HG03280 (cell line): ENCODE results near the gene GRHL3.

ENCODE experiments used
- ATAC-seq: cut with Tn5 transposase; IDR thresholded peaks from one replicate; pipeline ENCODE4 v1.9.1; 2021; ENCODE audit warnings: mild to moderate bottlenecking, moderate library complexity; ENCODE audit not compliant: unreplicated experiment

The GRHL3 gene

GRCh38 chr1:24292887-24293286, 26.3 kb upstream of the GRHL3 start:
- no peak for ATAC-seq

DNA sequence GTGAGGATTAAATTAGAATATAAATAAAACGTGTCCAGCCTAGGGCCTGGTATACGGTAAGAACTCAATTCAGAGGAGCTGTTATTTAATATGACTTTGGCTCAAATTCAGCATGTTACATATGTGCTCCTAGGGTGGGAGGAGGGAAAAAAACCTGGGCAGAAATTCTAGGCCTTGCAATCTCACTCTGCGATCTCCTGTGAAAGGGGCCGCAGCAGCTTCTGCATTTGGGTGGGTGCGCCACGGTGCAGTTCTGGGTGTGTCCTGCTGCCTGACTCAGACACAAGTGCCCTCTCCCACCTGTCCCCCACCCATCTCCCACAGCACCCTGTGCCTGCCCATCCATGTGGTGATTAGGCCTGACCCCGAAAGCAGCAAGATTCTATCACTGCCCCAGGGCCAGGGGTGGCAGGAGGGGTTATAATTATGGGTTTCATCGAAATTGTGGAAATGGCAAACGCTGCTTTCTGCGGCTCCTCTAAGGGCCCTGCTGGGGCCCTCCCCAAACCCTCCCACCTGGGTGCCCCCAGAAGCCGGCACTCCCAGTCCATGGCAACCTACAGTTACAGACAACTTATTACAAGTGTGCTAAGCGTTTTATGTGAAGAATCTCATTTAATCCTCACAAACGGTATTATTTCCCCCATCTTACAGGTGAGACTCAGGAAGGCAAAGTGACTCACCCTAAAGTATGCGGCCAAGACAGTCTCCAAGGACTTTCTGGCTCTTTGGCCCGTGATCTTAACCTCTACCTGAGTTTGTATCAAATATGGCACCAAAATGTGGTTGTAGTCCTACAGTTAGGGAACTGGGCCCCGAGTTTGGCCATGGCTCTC, 25.5 kb upstream of the GRHL3 start:
- ATAC-seq, result no peak

DNA sequence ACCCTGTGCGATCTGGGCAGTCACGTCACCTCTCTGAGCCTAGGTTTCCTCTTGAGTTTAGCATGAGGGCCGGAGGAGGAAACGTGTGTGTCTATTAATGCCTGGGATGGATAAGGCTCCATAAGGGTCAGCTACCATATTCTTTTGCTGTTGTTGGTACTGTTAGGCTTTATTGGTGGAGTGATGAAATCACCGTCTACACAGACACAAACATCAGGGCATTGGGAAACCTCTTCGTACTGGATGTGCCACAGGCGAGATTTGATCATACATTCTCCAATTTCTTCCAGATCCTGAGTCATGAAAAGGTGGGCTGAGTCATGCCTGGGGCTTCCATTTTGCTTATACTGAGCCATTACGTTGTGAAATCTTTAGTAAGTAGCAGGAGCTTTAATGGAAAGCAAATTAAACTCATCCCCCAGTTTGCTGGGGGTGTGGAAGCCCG, 24.9 kb upstream of the GRHL3 start:
- no peak for ATAC-seq

DNA sequence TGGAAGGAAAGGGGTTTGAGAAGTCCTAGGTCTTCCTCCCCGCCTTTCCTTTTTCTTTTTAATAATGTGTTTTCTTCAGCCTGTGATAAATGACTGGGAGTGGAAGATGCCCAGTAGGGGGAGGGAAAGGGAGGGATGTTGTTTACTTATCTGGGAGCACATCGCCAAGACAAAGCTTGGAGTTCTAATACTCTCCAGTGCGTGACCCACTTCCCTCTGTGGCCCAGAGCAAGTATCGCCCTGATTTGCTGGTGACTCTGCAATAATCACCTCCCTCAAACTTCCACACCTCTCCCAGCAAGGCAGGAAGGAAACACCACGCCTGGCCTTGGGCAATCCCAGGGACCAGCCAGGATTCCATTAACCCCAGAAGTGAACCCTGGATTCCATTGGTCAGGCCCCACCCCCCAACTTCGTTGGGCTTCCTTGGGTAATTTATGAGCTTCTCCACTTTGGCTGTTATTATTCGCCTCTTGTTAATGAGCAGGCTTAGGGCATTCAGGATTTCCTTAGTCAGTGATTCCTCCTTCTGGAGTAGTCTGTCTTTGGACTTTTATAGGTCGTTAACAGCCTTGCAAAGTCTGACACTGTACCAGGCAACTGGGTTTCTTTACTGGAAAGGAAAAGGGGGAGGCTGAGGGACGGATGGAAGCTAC, 24.3 kb upstream of the GRHL3 start:
- no peak for ATAC-seq

- ATAC-seq, result no peak
These were observed 23.6 kb upstream of the GRHL3 start for GRCh38 chr1:24295535-24295934.

- no peak for ATAC-seq
These were observed 21.8 kb upstream of the GRHL3 start for GRCh38 chr1:24297187-24297851.

- no peak for ATAC-seq
These were observed 21.3 kb upstream of the GRHL3 start for GRCh38 chr1:24297852-24298232.

DNA sequence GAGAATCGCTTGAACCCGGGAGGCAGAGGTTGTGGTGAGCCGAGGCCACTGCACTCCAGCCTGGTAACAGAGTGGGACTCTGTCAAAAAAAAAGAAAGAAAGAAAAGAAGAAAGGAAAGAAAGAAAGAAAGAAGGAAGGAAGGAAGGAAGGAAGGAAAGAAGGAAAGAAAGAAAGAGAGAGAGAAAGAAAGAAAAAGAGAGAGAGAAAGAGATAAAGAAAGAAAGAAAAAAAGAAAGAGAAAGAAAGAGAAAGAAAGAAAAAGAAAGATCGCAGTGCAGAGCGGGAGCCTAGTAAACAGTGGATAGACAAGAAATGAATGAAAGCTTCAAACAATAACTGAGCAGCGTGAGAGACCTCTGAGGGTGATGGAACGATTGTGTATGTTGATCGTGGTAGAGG, 20.6 kb upstream of the GRHL3 start:
- ATAC-seq, result no peak

- no peak for ATAC-seq
These were observed 19.3 kb upstream of the GRHL3 start for GRCh38 chr1:24299901-24300300.

DNA sequence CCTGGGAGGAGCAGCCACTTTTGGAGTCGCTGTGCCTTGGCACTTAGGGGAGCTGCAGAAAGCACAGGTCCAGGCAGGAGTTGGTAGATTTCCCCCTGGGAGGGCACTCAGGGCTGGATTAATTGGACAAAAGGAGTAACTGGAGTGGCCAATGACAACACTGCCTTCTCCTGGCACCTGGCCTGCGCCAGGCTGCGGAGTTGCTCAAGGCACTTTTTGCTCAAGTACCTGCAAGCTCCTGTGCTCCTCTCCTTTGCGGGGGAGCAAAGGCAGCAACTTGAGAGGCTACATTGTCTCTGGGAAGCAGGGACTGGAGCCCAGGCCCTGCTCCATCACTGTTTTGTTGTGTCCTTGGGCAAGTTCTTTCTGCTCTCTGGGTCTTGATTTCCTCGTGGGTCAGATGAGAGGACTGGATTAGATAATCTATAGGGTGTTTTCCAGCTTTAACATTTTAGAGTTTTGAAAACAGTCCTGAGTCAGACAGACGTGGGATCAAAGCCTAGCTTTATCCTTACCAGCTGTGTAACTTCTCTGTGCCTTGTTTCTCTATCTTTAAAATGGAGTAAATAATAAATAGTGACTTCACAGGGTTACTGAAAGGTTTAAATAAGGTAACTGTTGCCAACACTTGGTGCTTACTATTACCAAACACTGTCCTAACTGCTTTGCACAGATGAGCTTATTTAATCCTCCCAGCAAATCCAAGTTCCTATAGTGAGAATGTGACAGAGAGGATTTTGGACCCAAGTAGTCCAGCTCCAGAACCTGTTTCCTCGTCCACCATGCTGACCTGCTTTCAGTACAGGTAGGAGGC, 18.0 kb upstream of the GRHL3 start:
- no peak for ATAC-seq

GRCh38 chr1:24301785-24302175, 17.4 kb upstream of the GRHL3 start:
- ATAC-seq, result no peak

DNA sequence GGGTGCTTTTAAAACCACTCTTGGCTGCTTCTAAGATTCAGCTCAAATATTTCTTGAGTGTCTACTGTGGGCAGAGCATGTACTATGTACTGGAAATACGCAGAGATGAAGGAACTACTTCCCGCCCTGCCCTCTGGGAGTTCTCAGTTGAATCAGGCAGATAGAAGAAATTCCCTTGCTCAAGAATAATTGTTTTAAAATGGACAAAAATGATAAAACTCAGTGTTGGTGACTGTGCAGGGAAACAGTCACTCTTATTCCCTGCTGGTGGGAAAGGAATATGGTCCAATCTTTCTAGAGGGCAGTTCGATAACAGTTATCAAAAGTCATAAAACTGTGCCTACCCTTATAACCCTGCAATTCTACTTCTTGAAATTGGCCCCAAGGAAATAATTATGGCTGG, 16.9 kb upstream of the GRHL3 start:
- no peak for ATAC-seq

- ATAC-seq, result no peak
These were observed 15.6 kb upstream of the GRHL3 start for GRCh38 chr1:24303600-24303999.

GRCh38 chr1:24304763-24305162, 14.4 kb upstream of the GRHL3 start:
- ATAC-seq, result no peak

- no peak for ATAC-seq
These were observed 10.7 kb upstream of the GRHL3 start for GRCh38 chr1:24308365-24309015.

DNA sequence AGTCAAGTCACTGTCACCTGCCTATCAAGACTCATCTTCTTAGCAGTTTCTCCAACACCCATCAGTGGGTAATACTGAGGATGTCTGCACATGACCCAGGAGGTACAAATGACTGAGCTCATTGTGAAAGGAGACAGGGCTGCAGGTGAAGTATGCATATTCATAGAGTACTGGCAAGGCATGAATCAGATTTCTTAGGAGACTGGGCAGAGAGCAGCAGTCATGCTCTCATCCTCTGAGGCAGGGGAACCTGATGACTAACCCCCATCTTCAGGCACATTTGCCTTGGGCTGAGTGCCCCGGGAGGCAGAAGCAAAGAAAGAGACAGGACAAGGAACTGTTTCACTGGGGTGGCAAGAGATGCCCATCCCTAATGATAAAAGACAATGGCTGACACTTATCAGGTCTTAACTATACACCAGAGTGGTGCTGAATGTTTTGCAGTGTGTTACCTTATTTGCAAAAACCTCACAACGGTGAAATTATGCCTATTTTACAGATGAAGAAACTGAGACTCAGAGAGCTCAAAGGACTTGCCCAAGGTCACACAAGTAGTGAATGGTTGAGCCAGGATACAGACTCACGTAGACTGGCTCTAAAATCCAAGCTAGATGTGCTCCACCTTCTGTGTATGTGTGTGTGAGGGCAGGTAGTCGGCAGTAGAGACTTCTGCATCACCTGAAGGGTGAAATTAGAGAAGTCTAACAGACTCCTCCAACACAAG, 9.2 kb upstream of the GRHL3 start:
- ATAC-seq, result no peak

- ATAC-seq, result no peak
These were observed 7.9 kb upstream of the GRHL3 start for GRCh38 chr1:24311234-24311633.

DNA sequence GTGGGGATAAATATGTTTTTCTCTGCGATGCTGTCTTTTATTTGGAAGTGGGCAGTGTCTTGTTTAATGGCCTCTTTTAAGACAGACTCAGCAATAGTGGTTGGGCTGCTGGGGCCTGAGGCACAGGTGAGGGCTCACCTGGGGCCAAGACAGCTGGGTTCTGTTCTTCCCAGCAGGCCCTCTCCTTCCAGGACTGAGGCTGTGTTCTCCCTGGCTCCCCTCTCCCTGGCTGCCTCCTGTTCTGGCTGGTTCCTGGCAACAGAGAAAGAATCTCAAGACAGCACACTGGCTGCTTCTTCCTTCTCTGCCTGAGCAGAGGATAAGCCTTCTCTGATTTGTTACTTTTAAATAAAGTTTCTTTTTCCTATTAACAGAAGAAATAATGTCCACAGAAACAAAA, 7.4 kb upstream of the GRHL3 start:
- no peak for ATAC-seq

- no peak for ATAC-seq
These were observed 3.8 kb upstream of the GRHL3 start for GRCh38 chr1:24315391-24315790.

DNA sequence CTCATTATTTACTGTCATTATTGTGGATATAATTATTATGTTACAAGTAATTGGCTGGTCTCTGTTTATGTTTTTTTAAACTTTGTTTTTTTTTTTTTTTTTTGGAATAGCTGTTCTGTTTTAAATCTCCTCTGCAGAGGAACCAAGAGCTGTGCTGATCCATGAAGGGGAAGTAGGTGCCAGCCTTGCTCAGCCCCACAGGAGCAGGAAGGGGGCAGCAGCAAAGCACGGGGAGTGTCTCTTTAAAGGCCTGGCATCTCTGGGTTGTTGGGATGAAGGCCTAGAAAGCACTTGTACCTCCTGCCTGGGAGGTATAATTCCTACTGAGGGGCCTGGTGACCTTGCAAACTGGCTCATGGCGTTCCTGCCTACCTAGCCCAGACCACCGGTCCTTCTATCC, 2.5 kb upstream of the GRHL3 start:
- ATAC-seq, result no peak
